Dermis microvascular lymphatic vessel endothelial cell (primary cell): ENCODE results near the gene SH3BP5. TPM values are rescaled to one million over a fixed set of nuclear protein-coding genes. Genes with fewer than 3 reads are reported as not detected.
"Not testable (repeated sequence)": the region's sequence is repeated elsewhere in the genome, so short reads cannot be mapped to it uniquely, and the experiment has no call there.

Experiments used
- DNase-seq, 2 donors: peaks; one replicate each; pipeline versions ENCODE4 v3.0.0 to v3.0.0-alpha.2; 2010; ENCODE audit warnings: low read depth in 2 of 2
- total RNA-seq: library from RNA; depleted of rRNA; stranded (reverse); fragments of >200 nt; gene quantifications from 2 replicates; pipeline ENCODE4 v1.2.1, GENCODE V29; 2014

SH3BP5 gene, protein sequence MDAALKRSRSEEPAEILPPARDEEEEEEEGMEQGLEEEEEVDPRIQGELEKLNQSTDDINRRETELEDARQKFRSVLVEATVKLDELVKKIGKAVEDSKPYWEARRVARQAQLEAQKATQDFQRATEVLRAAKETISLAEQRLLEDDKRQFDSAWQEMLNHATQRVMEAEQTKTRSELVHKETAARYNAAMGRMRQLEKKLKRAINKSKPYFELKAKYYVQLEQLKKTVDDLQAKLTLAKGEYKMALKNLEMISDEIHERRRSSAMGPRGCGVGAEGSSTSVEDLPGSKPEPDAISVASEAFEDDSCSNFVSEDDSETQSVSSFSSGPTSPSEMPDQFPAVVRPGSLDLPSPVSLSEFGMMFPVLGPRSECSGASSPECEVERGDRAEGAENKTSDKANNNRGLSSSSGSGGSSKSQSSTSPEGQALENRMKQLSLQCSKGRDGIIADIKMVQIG
- 53.1 and 56.3 TPM in 2 replicates for total RNA-seq

DNA sequence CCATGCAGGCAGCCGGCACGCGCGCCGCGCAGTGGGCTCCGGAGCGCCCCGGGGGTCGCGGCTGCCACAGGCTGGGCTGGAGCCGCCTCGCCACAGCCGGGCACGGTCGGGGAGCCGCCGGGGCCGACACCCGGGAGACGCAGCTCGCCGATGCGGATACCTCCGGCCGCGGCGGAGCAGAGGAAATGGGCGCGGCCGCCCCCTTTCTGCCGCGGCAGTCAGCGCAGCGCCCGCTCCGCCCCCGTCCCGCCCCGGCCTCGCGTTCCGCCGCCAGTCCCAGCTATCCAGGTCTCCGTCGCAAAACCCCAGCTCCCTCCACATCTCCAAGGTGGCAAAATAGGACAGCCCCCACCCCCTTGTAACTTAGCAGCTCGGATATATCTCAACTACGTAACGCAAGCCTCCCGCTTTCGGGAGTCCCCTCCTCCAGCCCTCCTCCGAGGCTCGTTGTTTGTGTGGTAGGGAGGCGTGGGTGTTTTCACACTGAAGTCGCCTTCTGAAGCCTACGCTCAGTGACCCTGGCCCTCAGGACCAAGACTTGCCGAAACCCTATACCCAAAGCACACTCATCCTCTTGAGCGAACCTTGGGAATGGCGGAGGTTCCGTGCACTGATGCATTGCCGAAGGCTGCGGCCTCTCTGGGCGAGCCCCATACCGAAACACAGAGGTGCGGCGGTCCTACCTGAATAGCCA lies at the start of gene SH3BP5:
SH3BP5 (minus strand) TSS at position 182 of the 694 bp plus-strand sequence; CDS start at position 4, 178 bp downstream.
- DNase-seq, result peak in 1 of 2 donors; percentile 77

DNA sequence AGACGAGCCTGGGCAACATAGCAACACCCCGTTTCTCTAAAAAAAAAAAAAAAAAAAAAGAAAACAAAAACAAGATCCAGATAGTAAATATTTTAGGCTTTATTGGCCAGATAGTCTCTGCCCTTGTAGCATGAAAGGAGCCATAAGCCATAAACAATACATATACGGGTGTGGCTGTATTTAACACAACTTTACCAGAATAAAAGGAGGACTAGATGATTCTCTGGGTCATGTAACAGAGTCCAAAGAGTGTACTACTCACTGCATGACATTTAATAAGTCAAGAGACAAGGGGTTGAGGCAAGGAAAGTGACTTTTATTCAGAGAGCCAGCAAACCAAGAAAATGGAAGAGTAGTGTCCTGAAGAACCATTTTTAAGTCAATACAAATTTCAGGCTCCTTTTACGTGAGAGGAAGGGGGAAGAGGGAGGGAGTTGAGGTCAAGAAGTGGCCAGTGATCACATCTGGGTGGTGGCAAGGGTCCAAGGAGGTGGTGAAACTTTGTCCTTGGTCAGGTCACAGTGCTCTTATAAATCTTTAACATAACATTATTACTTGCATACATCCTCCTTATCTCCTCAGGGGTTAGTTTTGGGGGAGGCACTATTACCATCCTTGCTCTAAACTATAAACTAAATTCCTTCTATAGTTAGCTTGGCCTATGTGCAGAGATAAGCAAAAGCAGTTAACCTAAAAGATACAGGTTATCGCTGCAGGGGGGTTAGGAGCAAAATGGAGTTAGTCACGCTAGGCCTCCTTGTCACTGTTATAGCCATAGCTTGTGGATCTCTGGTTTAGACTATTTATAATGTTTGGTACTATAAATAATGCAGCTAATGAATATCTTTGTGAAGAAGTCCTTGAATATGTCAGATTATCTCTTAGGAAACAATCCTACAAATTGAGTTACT lies 48.8 kb upstream of the SH3BP5 start:
- no peak for DNase-seq

DNA sequence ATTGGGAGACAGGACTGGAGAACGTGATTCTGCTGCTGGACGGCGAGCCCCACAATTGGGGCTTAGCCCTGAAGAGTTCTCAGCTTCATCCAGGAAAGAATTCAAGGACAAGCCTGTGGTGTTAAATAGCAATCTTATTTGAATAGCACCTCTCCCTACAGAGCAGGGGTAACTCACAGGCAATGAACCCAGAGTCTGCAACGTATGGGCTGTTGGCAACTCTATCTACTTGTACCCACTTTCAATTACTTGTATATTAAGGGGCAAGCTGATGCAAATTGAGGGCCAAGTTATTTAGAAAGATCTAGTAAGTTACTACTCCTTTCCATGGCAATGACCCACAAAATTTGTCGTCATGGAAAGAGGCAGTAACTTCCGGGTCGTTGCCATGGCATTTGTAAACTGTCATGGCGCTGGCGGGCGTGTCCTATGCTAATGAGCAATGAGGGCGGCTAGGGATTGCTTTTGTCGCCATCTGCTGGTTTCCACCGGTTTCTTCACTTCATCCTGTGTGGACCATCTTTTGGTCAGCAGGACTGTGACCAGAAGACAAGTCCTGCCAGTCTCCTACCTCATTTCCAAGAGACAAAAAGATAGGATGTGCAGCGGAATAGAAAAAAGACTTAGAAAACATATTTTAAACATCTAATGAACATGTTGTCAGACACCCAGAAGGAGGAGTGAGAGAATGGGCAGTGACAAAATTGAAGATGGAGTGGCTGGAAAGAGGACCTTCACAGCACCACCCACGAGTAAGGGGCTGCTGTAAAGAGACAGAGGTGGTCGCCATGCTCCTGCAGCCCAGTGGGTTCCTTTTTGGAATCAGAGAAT lies 45.8 kb upstream of the SH3BP5 start:
- DNase-seq, result peak; percentile 95 to 97

DNA sequence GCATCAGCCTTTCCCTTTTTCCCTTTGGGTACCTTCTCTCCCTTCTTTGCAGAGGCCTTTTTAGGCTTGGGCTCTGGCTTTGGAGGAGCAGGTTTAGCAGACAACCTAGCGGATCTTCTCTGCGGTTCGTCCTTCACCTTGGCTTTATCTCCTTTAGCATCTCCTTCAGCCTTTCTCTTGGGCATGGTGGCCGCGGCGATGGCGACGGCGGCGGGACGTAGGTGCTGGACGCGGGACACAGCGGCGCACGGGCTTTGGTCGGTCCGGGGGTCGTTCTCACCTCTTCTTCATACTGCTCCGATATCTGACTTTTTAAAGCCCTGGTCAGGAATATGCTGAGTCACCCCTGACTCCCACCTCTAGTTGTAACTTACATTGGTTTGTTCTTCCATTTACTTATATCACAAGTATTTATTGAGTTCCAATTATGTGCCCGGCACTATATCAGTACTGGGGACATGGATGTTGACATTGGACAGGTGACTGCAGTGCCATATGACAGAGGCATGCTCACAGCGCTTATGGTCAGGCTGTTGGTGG lies 43.1 kb upstream of the SH3BP5 start:
- DNase-seq, result no peak

DNA sequence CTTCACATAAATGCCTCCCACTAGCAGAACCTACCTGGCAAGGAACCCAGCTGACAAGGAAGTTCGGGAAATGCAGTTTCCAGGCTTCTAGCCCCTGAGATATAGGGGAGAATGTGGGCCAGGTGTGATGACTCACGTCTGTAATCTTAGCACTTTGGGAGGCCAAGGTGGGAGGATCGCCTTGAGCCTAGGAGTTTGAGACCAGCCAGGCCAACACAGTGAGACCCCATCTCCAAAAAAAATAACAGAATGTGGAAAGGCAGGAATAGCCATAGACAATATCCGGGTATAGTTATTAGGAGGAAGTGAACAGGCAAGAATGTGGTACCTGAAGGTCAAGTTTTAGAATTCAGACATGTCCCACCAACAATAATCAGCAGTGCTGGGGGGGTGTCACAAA lies 40.5 kb upstream of the SH3BP5 start:
- DNase-seq, result no peak

DNA sequence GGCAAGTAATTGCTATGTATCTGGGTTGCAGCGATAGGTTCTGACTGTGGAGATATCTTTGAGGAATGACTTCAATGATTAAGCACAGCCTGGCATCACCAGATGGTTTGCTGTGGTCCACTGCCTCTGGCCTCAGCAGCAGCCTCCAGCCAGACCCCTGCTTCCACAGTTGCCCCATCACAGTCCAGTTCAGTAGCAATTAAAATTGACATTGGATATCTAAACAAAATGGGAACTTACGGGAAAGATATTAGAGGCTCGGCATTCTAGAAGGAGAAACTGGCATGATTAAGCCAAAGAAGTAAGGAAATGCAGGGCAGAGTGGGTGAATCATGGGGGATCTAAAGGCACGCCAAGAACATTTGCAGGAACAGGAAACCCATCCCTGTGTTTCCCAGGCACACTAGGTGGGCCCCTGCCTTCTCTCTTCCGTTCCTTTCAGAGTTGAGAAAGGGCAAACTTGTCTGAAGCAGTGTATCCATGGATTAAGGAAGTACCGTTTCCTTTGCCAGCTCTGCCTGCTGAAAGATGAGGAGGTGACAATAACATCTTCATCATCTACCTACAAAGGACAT lies 36.3 kb upstream of the SH3BP5 start:
- peak in 1 of 2 donors; percentile 72 for DNase-seq

DNA sequence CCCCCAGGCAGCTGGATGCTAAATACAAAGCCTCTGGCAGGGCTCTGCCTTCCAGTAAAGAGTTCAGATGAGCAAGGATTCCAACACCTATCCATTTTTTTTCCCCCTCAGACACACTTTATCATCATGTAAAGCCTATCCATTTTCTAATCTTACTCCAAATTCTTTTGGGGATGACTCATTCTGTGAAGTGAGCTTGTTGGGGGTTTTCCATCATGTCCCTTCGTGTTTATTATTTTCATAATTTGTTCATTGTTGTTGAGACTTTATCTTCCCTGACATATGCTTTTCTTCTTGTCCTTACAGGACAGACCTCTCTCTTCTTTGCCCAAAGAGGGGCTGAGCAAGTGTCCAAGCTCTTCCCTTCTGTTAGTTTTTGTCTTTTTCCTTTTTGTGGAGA lies 34.7 kb upstream of the SH3BP5 start:
- peak in 1 of 2 donors; percentile 68 for DNase-seq

DNA sequence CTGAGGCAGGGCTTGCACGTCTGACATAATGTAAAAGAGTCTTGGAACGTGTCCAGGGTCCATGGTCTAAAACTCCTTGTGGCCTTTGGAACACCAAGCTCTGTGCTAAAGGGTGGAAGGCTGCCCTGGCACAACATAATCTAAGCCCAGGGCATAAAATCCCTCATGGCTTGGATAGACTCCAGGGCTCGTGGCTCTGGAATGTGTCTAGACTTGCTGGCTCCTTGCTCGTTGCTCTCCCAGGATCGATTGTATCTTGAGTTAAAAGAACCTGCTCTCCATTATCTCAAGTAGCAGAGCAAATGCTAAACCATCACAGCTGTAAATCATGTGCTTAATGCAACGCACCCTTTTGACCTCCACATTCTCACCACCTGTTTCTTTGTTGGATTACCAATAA lies 31.7 kb upstream of the SH3BP5 start:
- not testable (repeated sequence) for DNase-seq

DNA sequence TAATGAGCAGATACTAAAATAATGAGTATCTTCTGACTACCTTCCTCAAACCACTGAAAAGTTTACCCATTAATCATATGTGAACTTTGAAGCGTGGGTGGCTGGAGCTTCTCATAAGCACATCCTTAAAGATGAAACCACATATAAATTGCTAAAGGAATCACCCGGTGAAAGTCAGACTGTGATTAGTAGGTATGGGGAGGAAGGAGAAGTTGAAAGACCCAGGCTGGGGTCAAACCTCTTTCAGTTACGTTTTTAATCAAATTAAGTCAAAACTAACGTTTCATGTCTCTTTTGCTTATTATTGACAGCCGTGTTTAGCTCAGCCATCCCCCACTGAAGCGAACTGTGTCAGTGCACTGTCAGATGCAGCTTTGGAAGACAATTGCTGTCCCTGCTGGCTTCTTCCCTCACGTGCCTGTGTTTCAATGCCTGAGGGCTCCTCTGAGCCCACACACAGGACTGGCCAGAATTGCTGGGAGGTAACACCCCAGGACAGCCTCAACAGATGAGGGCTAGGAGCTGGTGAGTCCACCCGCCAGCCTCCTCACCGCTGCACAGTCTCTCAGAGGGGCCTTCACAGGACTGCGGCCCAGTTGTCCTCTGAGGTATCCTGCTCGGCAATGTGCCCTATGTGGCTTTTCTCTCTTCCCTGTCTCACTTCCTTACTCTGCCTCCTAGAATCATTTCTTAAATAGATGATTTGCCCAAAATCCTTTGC lies 29.3 kb upstream of the SH3BP5 start:
- no peak for DNase-seq

DNA sequence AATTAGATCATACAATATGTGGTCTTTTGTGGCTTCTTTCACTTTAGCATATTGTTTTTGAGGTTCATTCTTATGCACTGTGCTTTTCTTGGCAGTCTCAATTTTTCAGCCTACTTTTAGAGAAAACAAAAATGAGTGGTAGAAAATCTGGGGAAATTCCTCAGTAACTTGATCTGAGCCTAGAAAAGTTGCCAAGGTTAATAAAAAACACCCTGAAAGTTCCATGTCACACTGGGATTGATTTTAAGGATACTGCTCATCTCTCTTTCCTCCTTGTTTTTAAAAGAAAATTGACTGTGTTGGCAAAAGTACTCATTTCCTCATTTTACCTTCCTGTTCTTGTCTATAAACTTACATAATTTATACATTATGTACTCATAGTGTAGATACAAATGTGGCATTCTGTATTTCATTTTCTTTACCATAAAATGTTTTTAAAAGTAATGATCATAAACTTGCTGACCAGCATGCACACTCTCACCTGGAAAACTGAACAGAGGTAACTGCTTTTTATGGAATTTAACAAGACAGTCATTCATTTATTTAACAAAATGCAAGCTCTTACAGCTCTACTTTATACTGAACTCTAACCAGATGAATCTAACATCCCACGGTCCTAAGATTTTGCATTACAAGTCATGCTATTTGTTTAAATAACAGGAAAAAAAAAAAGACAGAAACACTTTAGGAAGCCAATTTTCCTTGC lies 28.6 kb upstream of the SH3BP5 start:
- DNase-seq, result peak in 1 of 2 donors; percentile 76

DNA sequence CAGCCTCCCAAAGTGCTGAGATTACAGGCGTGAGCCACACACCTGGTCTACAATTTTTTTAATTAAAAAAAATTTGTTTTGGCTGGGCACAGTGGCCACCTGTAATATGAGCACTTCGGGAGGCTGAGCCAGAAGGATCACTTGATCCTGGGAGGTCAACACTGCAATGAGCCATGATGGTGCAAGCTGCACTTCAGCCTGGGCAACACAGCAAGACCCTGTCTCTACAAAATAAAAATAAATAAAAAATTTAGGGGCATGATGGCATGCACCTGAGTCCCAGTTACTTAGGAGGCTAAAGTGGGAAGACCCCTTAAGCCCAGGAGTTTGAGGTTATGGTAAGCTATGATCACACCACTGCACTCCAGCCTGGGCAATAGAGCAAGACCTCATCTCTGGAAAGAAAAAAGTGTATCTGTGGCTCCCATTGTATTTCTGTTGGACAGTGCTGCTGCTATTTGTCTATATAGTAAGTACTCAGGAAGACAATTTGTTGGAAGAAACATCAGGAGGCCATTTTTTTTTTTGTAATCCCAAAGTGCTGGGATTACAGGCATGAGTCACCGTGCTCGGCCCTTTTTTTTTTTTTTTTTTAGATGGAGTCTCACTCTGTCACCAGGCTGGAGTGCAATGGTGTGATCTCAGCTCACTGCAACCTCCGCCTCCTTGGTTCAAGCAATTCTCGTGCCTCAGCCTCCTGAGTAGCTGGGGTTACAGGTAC lies 27.5 kb upstream of the SH3BP5 start:
- peak in 1 of 2 donors; percentile 46 for DNase-seq

DNA sequence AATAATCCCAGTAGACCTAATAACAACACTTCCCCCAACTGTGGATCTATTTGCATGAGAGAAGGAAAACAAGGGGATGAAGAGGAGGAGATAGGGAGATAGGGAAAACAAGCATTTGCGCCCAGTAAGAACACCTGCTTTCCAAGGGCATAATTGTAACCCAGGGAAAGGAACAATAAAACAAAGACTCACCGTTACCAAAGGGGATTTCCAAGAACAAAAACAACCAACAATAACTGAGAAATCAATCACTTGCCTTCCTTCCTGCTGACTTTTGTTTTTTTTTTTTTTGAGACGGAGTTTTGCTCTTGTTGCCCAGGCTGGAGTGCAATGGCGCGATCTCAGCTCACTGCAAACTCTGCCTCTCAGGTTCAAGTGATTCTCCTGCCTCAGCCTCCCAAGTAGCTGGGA lies 24.3 kb upstream of the SH3BP5 start:
- peak in 1 of 2 donors; percentile 89 for DNase-seq

DNA sequence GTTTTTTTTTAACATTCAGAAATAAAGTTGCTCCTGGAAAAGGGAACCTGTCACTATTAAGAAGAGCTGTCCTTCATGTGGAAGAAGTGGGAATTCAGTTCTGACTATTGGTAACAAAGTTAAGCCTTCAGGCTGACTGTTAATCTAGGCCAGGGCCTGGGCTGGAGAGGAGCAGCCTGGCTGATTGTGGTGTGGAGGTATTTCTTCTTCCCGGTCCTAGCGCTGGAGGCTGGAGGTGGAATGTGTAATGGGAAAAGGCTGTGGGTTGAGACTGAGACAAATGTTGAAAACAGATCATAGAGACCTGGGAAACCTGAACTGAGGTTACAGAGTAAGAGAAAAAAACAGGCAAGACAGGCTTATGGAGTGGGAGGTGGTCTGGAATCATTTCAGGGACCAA lies 23.8 kb upstream of the SH3BP5 start:
- no peak for DNase-seq

DNA sequence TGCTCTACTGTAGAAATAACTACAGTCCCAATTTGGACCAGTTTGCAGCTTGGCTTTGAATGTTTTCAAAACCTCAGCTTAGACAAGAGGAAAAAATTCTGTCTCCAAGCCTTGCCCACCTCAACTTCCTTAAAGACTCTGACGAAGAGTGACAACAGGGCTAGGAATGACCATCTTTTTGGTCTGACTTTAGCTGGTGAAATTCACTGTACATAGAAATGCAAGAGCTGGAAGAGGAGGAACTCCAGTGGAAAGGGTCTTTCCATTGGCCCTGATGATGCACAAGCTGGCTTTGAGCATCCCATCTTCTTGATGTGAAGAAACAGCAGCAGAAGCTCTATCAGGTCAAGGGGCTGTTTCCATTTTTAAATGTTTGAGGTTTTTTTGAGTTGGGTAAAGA lies 22.7 kb upstream of the SH3BP5 start:
- no peak for DNase-seq

DNA sequence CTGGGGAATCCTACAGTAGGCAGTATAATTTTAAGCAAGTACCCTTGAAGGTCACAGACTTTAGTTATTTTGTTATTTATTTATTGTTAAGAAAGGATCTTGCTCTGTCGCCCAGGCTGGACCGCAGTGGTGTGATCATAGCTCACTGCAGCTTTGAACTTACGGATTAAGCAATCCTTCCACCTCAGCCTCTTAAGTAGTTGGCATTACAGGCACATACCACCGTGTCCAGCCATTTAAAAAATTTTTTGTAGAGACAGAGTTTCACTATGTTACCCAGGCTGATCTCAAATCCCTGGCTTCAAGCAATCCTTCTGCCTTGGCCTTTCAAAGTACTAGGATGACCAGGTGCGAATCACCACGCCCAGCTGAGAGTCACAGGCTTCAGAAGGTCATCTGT lies 22.1 kb upstream of the SH3BP5 start:
- DNase-seq, result no peak

DNA sequence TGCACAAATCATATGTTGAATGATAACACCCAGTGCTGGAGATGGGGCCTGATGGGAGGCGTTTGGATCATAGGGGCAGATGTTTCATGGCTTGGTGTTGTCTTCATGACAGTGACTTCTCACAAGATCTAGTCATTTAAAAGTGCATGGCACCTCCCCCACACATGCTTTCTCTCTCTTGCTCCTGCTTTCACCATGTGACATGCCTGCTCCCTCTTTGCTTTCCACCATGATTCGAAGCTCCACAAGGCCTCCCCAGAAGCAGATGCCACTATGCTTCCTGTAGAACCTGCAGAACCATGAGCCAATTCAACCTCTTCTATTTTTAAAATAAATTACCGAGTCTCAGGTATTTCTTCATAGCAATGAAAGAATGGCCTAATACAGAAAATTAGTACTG lies 17.8 kb upstream of the SH3BP5 start:
- no peak for DNase-seq

DNA sequence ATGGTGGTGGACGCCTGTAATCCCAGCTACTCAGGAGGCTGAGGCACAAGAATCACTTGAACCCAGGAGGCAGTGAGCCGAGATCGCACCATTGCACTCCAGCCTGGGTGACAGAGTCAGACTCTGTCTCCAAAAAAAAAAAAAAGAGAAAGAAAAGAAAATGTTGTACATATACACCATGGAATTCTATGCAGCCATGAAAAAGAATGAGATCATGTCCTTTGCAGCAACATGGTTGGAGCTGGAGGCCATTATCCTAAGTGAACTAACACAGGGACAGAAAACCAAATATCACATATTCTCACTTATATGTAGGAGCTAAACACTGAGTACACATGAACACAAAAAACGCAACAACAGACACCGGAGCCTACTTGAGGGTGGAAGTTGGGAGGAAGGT lies 17.1 kb upstream of the SH3BP5 start:
- not testable (repeated sequence) for DNase-seq

DNA sequence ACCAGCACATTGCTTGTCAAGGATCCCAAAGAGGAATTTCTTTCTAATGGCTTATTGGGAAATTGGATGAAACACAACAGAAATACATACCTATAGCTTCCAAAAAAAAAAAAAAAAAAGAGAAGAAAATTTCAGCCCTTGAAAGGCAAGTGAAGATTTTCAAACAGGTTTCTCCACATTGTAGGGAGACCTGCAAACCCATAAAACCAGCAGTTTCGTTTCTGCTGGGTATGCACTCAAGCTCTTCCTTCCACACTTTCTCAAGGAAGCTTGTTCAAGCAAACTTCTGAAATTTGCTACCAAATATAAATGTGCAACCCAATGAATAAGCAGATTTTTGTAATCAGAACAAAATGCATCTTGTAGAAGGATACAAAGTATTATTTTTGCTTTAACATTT lies 15.9 kb upstream of the SH3BP5 start:
- no peak for DNase-seq
